CD14-positive monocyte (primary cell): ENCODE measurements around the gene KCNJ6. TPM values are rescaled to one million over a fixed set of nuclear protein-coding genes. Genes with fewer than 3 reads are reported as not detected.

Source experiments
- DNase-seq, 3 donors: peaks; one replicate each; pipeline ENCODE4 v3.0.0-alpha.2; 2011 to 2022
- H2AFZ ChIP-seq: 2 replicates; pipeline ENCODE4 v1.6.0; 2012; ENCODE audit warnings: mild to moderate bottlenecking, low read depth, low read length, inconsistent platforms; ENCODE audit not compliant: insufficient read depth, poor library complexity, severe bottlenecking
- H3K27ac ChIP-seq, 2 donors: 1 replicate in 1 of 2; 2 replicates in 1 of 2; pipeline ENCODE4 v1.5.1; 2012 to 2013; ENCODE audit warnings: low read length in 2 of 2, control low read depth in 1 of 2, inconsistent platforms in 1 of 2, low read depth in 1 of 2, mild to moderate bottlenecking in 1 of 2
- H3K27me3 ChIP-seq, 2 donors: one replicate each; pipeline versions ENCODE4 v1.6.0 to v1.6.1; 2011 to 2013; ENCODE audit warnings: low read length in 2 of 2; ENCODE audit not compliant: control insufficient read depth in 2 of 2, insufficient read depth in 2 of 2
- H3K36me3 ChIP-seq, 2 donors: replicated peaks in 1 of 2; 1 replicate in 1 of 2; 2 replicates in 1 of 2; pipeline versions ENCODE4 v1.5.1 to v1.6.1; 2012 to 2013; ENCODE audit warnings: low read length in 2 of 2, control low read depth in 1 of 2, inconsistent platforms in 1 of 2, mild to moderate bottlenecking in 1 of 2; ENCODE audit not compliant: insufficient read depth in 2 of 2, control insufficient read depth in 1 of 2
- H3K4me1 ChIP-seq, 2 donors: 1 replicate in 1 of 2; 2 replicates in 1 of 2; pipeline versions ENCODE4 v1.5.1 to v1.6.1; 2012 to 2013; ENCODE audit warnings: low read length in 2 of 2, control low read depth in 1 of 2, inconsistent platforms in 1 of 2, mild to moderate bottlenecking in 1 of 2, moderate library complexity in 1 of 2; ENCODE audit not compliant: insufficient read depth in 2 of 2, control insufficient read depth in 1 of 2
- H3K4me2 ChIP-seq: replicated peaks from 2 replicates; pipeline ENCODE3; 2012; ENCODE audit warnings: low read length, moderate library complexity, mild to moderate bottlenecking; ENCODE audit not compliant: poor library complexity, severe bottlenecking; ENCODE audit errors: extremely low read depth
- H3K4me3 ChIP-seq, 3 experiments: fragments of 200-600 bp in 1 of 3; sonication (generic) in 1 of 3; replicated peaks in 1 of 3; 1 replicate in 2 of 3; 2 replicates in 1 of 3; pipeline ENCODE4 v1.5.1; 2011 to 2013; ENCODE audit warnings: low read length in 3 of 3, mild to moderate bottlenecking in 3 of 3, control low read depth in 2 of 3, low read depth in 2 of 3, inconsistent platforms in 1 of 3, moderate library complexity in 1 of 3
- H3K79me2 ChIP-seq: 2 replicates; pipeline ENCODE4 v1.6.0; 2012; ENCODE audit warnings: mild to moderate bottlenecking, control low read depth, inconsistent platforms, low read length, moderate library complexity; ENCODE audit not compliant: insufficient read depth
- H3K9ac ChIP-seq: 2 replicates; pipeline ENCODE4 v1.6.0; 2017; ENCODE audit warnings: low read length, mild to moderate bottlenecking; ENCODE audit not compliant: insufficient read depth, poor library complexity, severe bottlenecking
- H3K9me3 ChIP-seq, 2 donors: replicated peaks in 1 of 2; 1 replicate in 1 of 2; 2 replicates in 1 of 2; pipeline versions ENCODE4 v1.5.1 to v1.6.1; 2012 to 2013; ENCODE audit warnings: low read length in 2 of 2, control low read depth in 1 of 2; ENCODE audit not compliant: control insufficient read depth in 1 of 2, insufficient read depth in 1 of 2
- H4K20me1 ChIP-seq: 2 replicates; pipeline ENCODE4 v1.6.0; 2012; ENCODE audit warnings: mild to moderate bottlenecking, low read length, control low read depth, moderate library complexity; ENCODE audit not compliant: insufficient read depth
- H3K27ac Mint-ChIP-seq, 7 donors: one replicate each; pipeline ENCODE4 v1.8.0; 2020; ENCODE audit warnings: mild to moderate bottlenecking in 7 of 7, mixed read lengths in 7 of 7, moderate library complexity in 6 of 7, inconsistent platforms in 2 of 7
- H3K27me3 Mint-ChIP-seq, 3 donors: one replicate each; pipeline ENCODE4 v1.8.0; 2021 to 2022; ENCODE audit warnings: low read depth in 3 of 3, mild to moderate bottlenecking in 3 of 3, mixed read lengths in 3 of 3, moderate library complexity in 3 of 3, inconsistent platforms in 1 of 3
- H3K36me3 Mint-ChIP-seq, 2 donors: one replicate each; pipeline ENCODE4 v1.8.0; 2020; ENCODE audit warnings: mixed read lengths in 2 of 2, inconsistent platforms in 1 of 2, mild to moderate bottlenecking in 1 of 2
- H3K4me1 Mint-ChIP-seq: one replicate; pipeline ENCODE4 v1.8.0; 2020; ENCODE audit warnings: mild to moderate bottlenecking, mixed read lengths
- H3K4me3 Mint-ChIP-seq, 2 donors: one replicate each; pipeline ENCODE4 v1.8.0; 2020; ENCODE audit warnings: mild to moderate bottlenecking in 2 of 2, mixed read lengths in 2 of 2, moderate library complexity in 1 of 2
- H3K9me3 Mint-ChIP-seq, 7 donors: one replicate each; pipeline ENCODE4 v1.8.0; 2020 to 2022; ENCODE audit warnings: mixed read lengths in 7 of 7, mild to moderate bottlenecking in 6 of 7, moderate library complexity in 6 of 7, inconsistent platforms in 2 of 7
- CTCF ChIP-seq: fragments of 200-600 bp; IDR thresholded peaks from one replicate; pipeline ENCODE4 v1.8.0; 2022; ENCODE audit warnings: antibody characterized with exemption, mild to moderate bottlenecking
- WGBS: methylation state at CpG from one replicate; pipeline ENCODE4 v1.1.5; 2013; ENCODE audit warnings: missing lambda C conversion rate; ENCODE audit not compliant: insufficient coverage; 5-methylcytosine and 5-hydroxymethylcytosine counted together
- intact Hi-C, 2 donors: fragments of 100-400 bp; cut with micrococcal nuclease; formaldehyde crosslinking; loops; one replicate each; pipeline versions ENCODE4 v1.15.0 to v1.15.1; 2023
- polyA plus RNA-seq, 3 donors: library from polyadenylated mRNA; depleted of rRNA in 1 of 3; unstranded in 2 of 3; stranded (reverse) in 1 of 3; fragments of 300-500 nt in 2 of 3; fragments of >200 nt in 1 of 3; fragmentation: Illumina TruSeq in 2 of 3; gene quantifications; 1 replicate in 2 of 3; 2 replicates in 1 of 3; pipeline ENCODE4 v1.2.3, GENCODE V29; 2012 to 2021

The KCNJ6 gene
- polyA plus RNA-seq, 3 donors: not detected

- no peak overlapping the region for H3K27ac ChIP-seq
- H3K9ac ChIP-seq: no peak overlapping the region
- H3K36me3 ChIP-seq: no peaks in the 10 kb centered on the region
- Mint-ChIP-seq H3K4me1 (no peaks in the 10 kb centered on the region), H3K9me3 (peaks cover 0 to 5% (median 3%) of the 10 kb centered on the region in 7 donors), H3K27ac (no peak overlapping the region), H3K27me3 (peaks cover 2 to 12% (median 9%) of the 10 kb centered on the region in 3 donors), H3K4me3 (no peak overlapping the region), H3K36me3 (no peaks in the 10 kb centered on the region)
- H3K9me3 ChIP-seq: no peaks in the 10 kb centered on the region
- intact Hi-C loops: no loop called here
- no peak overlapping the region for H2AFZ ChIP-seq
- no peak for DNase-seq
- 91% methylated on average over 2 of the region's 3 CpGs for WGBS
- H3K27me3 ChIP-seq: no peaks in the 10 kb centered on the region
- no peak overlapping the region for H3K4me2 ChIP-seq
- H4K20me1 ChIP-seq: no peaks in the 10 kb centered on the region
- no peak overlapping the region for H3K4me3 ChIP-seq
- H3K4me1 ChIP-seq: no peaks in the 10 kb centered on the region
- no peaks in the 10 kb centered on the region for H3K79me2 ChIP-seq
- no peak for TF ChIP-seq CTCF
These were observed 167.9 kb downstream of the KCNJ6 start for GRCh38 chr21:37748351-37748750.

- Histone ChIP-seq H3K9ac (no peak overlapping the region), H3K27me3 (no peaks in the 10 kb centered on the region), H4K20me1 (no peaks in the 10 kb centered on the region), H3K4me2 (no peak overlapping the region), H2AFZ (no peak overlapping the region), H3K4me3 (no peak overlapping the region), H3K4me1 (no peaks in the 10 kb centered on the region), H3K36me3 (no peaks in the 10 kb centered on the region), H3K9me3 (no peaks in the 10 kb centered on the region), H3K79me2 (no peaks in the 10 kb centered on the region), H3K27ac (no peak overlapping the region)
- Mint-ChIP-seq H3K4me1 (no peaks in the 10 kb centered on the region), H3K4me3 (no peak overlapping the region), H3K27ac (no peak overlapping the region), H3K27me3 (peaks cover 2 to 8% (median 7%) of the 10 kb centered on the region in 3 donors), H3K9me3 (peaks cover 0 to 5% (median 3%) of the 10 kb centered on the region in 7 donors), H3K36me3 (no peaks in the 10 kb centered on the region)
- intact Hi-C loops: no loop called here
- DNase-seq: no peak
- 83% methylated on average over 1 of the region's 2 CpGs for WGBS
- no peak for TF ChIP-seq CTCF
These were observed 169.4 kb downstream of the KCNJ6 start for GRCh38 chr21:37746849-37747248.
